BJ (cell line): ENCODE results near the gene ITGA8. TPM values are rescaled to one million over a fixed set of nuclear protein-coding genes. Genes with fewer than 3 reads are reported as not detected.
A peak's percentile ranks its signal among the peaks of the same experiment; 100 is the strongest.

Experiments used
- CTCF ChIA-PET: fragments of 350-600 bp; formaldehyde crosslinking; extraction: SDS; loops from one replicate; lab custom pipeline; 2021; ENCODE audit warnings: antibody characterized with exemption, inconsistent platforms; lab: Yijun Ruan, JAX
- POLR2A ChIA-PET: fragments of 300-600 bp; sonication (Branson Sonifier 250); formaldehyde crosslinking; extraction: SDS; loops from one replicate; lab custom pipeline; 2021; ENCODE audit warnings: antibody characterized with exemption; lab: Charles Lee
- DNase-seq: peaks from one replicate; pipeline ENCODE4 v3.0.0-alpha.2; 2011; ENCODE audit warnings: low read depth
- H3K27me3 ChIP-seq: 2 replicates; pipeline ENCODE4 v1.6.0; 2011; ENCODE audit warnings: low read length; ENCODE audit not compliant: control insufficient read depth, insufficient read depth
- H3K36me3 ChIP-seq: 2 replicates; pipeline ENCODE4 v1.5.1; 2011; ENCODE audit warnings: low read length; ENCODE audit not compliant: control insufficient read depth, insufficient read depth
- H3K4me3 ChIP-seq: 2 replicates; pipeline ENCODE4 v1.5.1; 2011; ENCODE audit warnings: low read depth, mild to moderate bottlenecking, control low read depth, low read length
- polyA plus RNA-seq: library from polyadenylated mRNA; depleted of rRNA; stranded (reverse); fragments of >200 nt; gene quantifications from 2 replicates; pipeline ENCODE4 v1.2.3, GENCODE V29; 2011
- TF ChIP-seq, protein P1 (sequence below): IDR thresholded peaks from 2 replicates; pipeline ENCODE4 v1.5.1; 2011; ENCODE audit warnings: low read depth, mild to moderate bottlenecking, control low read depth, inconsistent platforms, low read length, moderate library complexity; ENCODE audit not compliant: insufficient read depth

Gene ITGA8
- polyA plus RNA-seq, 1 experiment: 10.1 TPM

DNA sequence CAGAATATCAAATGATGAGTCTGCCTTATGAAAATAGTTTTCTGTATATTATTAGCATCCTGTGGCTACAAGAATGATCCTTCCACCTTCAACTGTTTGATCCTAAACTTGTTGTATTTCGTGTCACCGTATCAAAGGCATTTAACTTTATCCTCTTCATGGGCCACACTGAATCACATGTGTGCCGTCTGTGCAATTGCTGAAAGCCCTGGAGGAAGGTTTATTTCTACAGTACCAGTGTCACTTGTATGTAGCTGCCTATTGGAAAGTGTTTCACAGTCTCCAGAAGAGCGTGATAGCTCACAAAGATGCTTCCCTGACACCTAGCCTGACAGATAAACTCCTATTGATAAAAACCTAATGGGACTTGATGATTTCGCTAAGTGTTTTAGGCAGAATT lies 94.5 kb downstream of the ITGA8 start:
- ChIA-PET POLR2A (no interaction called here), CTCF (no interaction called here)
- DNase-seq: no peak
- Histone ChIP-seq H3K36me3 (no peaks in the 10 kb centered on the region), H3K4me3 (no peak overlapping the region), H3K27me3 (no peaks in the 10 kb centered on the region)
- TF ChIP-seq, protein P1, sequence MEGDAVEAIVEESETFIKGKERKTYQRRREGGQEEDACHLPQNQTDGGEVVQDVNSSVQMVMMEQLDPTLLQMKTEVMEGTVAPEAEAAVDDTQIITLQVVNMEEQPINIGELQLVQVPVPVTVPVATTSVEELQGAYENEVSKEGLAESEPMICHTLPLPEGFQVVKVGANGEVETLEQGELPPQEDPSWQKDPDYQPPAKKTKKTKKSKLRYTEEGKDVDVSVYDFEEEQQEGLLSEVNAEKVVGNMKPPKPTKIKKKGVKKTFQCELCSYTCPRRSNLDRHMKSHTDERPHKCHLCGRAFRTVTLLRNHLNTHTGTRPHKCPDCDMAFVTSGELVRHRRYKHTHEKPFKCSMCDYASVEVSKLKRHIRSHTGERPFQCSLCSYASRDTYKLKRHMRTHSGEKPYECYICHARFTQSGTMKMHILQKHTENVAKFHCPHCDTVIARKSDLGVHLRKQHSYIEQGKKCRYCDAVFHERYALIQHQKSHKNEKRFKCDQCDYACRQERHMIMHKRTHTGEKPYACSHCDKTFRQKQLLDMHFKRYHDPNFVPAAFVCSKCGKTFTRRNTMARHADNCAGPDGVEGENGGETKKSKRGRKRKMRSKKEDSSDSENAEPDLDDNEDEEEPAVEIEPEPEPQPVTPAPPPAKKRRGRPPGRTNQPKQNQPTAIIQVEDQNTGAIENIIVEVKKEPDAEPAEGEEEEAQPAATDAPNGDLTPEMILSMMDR: no peak

DNA sequence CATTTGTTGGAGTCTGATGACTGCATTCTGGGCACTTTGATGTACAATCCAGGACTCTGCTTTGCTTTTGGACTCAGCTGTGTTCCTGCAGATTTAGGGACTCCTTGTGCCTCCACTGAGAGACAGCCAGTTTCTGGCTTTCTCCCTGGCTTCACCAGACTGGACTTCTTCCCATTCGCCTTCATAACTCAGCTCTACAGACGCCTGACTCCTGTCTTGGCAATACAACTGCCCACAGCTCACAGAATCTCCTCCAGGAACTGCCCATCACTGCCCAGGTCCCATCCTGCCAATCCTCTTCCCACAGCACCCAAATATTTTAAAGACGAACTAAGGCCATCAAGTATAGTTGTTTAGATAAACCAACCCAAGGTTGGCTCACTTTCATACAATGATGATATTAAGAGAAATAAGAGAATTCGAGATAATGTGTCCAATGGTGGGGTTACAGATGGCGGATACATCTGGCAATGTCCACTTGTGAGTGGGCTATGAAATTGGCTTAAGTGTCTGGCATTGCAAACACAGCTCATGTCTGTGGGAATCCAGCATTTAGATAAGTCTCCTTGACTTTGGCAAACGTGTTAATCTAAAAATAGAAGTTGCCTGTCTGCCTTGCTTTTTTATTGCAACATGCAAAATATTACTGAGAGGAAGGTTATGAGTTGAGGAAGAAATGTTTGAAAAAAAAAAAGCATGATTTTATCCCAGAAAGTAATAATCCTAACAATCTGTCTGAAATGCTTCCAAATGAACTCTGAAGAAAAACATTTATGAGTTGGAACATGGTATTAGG lies 95.1 kb downstream of the ITGA8 start:
- POLR2A ChIA-PET: interaction anchor here (0.7 kb wide), 1 partner anchor 9 kb away, joined by 14 read pairs; no protein-coding TSS in a partner anchor
- peak; percentile 88 for DNase-seq
- H3K27me3 ChIP-seq: no peaks in the 10 kb centered on the region
- TF ChIP-seq, protein P1: no peak
- H3K36me3 ChIP-seq: no peaks in the 10 kb centered on the region
- H3K4me3 ChIP-seq: no peak overlapping the region
- CTCF ChIA-PET: interaction anchor here (1.2 kb wide), 1 partner anchor 16 kb away, joined by 3 read pairs; no protein-coding TSS in a partner anchor

DNA sequence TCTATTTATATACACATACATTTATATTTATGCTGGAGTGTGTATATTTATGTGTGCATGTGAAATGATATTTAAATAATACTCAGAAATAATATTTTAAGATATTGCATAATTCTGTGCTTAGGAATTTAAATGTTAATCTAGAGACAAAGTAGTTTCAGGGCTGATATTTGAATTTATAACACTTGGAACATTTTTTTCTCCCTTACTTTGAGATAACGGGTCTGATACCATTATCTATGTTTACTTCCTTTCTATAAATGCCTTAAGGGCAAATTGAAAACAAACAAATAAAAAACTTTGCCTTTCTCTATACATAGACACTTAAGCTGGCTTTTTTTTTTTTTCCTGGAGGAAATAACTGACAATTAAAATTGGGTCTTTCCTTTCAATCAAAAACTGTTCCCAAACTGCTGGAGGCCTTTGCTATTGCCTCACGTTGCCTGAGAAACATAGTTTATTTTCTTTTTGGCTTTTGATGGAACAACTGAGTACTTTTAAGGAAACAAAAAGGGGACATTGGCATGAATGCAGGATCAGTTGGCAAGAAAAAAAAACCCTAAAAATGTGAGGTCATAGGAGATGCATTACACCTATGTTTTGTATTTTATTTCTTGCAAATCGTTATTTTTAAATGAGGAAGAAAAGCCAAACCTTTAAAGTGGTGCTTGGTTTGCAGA lies 98.7 kb downstream of the ITGA8 start:
- ChIA-PET CTCF (no interaction called here), POLR2A (interaction anchor here (0.6 kb wide), 1 partner anchor 12 kb away, joined by 4 read pairs; no protein-coding TSS in a partner anchor)
- Histone ChIP-seq H3K36me3 (no peaks in the 10 kb centered on the region), H3K4me3 (no peak overlapping the region), H3K27me3 (no peaks in the 10 kb centered on the region)
- TF ChIP-seq, protein P1: no peak
- DNase-seq: no peak

DNA sequence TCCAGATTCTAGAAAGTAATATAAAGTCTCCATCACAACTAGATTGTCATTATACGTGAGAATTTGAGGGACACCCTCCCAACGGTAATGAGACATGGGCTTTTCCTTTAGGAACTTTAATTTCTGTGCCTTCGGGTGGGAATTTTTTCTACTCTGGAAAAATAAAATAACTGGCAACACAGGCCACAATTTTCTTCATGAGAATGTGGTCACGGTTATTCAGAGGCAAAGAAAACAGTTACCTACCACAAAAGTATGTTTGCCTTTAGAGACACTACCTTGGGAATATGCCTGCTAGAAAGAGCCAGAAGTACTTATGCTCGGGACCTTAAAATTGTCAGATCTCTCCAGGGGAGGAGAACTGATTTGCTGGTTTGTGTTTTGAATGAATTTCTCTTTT lies 99.4 kb downstream of the ITGA8 start:
- H3K27me3 ChIP-seq: no peaks in the 10 kb centered on the region
- CTCF ChIA-PET: no interaction called here
- TF ChIP-seq, protein P1: no peak
- POLR2A ChIA-PET: no interaction called here
- H3K36me3 ChIP-seq: no peaks in the 10 kb centered on the region
- no peak overlapping the region for H3K4me3 ChIP-seq
- no peak for DNase-seq

DNA sequence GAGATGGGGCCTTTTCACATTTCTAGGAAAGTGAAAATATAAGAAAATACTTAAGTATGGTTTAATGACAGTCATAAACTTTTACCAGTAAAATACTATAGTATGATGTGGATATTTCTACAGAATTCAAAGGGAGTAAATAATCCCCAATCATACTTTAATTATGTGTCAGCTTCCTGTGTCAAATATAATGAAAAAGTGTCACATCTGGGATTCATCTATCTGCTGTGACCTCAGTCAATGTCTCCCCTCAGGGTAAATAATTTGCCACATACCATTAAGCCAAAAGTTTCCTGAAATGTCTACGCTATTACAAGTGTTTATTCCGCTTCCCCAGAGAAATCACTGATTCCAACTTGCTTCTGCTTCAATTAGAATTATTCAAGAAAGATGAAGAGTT lies 110.5 kb downstream of the ITGA8 start:
- Histone ChIP-seq H3K4me3 (no peak overlapping the region), H3K36me3 (no peaks in the 10 kb centered on the region), H3K27me3 (no peaks in the 10 kb centered on the region)
- POLR2A ChIA-PET: no interaction called here
- CTCF ChIA-PET: no interaction called here
- TF ChIP-seq, protein P1: no peak
- no peak for DNase-seq
